AML-193 (cell line): ENCODE results near the gene ACOT7.
"Not testable (repeated sequence)": the region's sequence is repeated elsewhere in the genome, so short reads cannot be mapped to it uniquely, and the experiment has no call there.

Source experiments
- DNase-seq, 2 experiments: peaks; one replicate each; lab custom pipeline; 2025; lab: John Stamatoyannopoulos, UW

ACOT7 gene

GRCh38 chr1:6233376-6233775 is 160.2 kb downstream of the ACOT7 start:
- no peak for DNase-seq

- no peak for DNase-seq
Observed at GRCh38 chr1:6225651-6226050, 167.9 kb downstream of the ACOT7 start.

GRCh38 chr1:6224718-6225117 is 168.8 kb downstream of the ACOT7 start:
- no peak for DNase-seq

- DNase-seq: no peak
Observed at GRCh38 chr1:6223617-6224016, 169.9 kb downstream of the ACOT7 start.

- DNase-seq: no peak
Observed at GRCh38 chr1:6222636-6223035, 170.9 kb downstream of the ACOT7 start.

- no peak for DNase-seq
Observed at GRCh38 chr1:6221210-6221784, 172.3 kb downstream of the ACOT7 start.

GRCh38 chr1:6220236-6220635 is 173.3 kb downstream of the ACOT7 start:
- no peak for DNase-seq

GRCh38 chr1:6219641-6220040 is 173.9 kb downstream of the ACOT7 start:
- not testable (repeated sequence) for DNase-seq

GRCh38 chr1:6218375-6219164 is 175.0 kb downstream of the ACOT7 start:
- no peak for DNase-seq
